PC-9 (cell line): ENCODE results near the gene SNTN.

ENCODE experiments used
- EZH2 ChIP-seq: fragments of 200-600 bp; sonication (generic); IDR thresholded peaks from 2 replicates; pipeline ENCODE4 v1.8.0; 2017; ENCODE audit warnings: antibody characterized with exemption, low read depth
- TF ChIP-seq, protein P1 (sequence below): fragments of 200-600 bp; sonication (generic); conservative IDR thresholded peaks from 2 replicates; pipeline ENCODE4 v1.6.1; 2017; ENCODE audit warnings: mixed run types, antibody characterized with exemption, mild to moderate bottlenecking, moderate library complexity

DNA sequence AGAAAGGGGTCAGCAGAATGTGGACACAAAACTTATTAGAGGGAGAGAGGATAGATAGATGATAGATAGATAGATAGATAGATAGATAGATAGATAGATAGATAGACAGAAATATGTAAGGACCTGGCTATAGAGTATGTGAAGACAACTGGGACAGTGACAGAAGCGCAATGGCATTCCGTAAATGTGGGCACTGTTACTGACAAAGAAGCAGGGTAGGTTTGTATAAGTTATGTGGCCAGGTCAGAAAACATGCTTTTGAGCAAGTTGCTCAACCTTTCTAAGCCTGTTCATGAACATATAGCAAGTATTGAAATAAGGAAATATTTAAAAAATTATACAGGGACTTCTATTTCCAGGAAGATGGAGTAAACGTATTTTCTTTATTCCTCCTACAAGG lies 17.3 kb upstream of the SNTN start:
- TF ChIP-seq, protein P1, sequence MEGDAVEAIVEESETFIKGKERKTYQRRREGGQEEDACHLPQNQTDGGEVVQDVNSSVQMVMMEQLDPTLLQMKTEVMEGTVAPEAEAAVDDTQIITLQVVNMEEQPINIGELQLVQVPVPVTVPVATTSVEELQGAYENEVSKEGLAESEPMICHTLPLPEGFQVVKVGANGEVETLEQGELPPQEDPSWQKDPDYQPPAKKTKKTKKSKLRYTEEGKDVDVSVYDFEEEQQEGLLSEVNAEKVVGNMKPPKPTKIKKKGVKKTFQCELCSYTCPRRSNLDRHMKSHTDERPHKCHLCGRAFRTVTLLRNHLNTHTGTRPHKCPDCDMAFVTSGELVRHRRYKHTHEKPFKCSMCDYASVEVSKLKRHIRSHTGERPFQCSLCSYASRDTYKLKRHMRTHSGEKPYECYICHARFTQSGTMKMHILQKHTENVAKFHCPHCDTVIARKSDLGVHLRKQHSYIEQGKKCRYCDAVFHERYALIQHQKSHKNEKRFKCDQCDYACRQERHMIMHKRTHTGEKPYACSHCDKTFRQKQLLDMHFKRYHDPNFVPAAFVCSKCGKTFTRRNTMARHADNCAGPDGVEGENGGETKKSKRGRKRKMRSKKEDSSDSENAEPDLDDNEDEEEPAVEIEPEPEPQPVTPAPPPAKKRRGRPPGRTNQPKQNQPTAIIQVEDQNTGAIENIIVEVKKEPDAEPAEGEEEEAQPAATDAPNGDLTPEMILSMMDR = no peak
- no peak for TF ChIP-seq EZH2
